ENCODE measurements around the gene ASCL3. TPM values are rescaled to one million over a fixed set of nuclear protein-coding genes. Genes with fewer than 3 reads are reported as not detected.
"Not testable (repeated sequence)": the region's sequence is repeated elsewhere in the genome, so short reads cannot be mapped to it uniquely, and the experiment has no call there.

Gene ASCL3
- polyA plus RNA-seq, 4 donors, result 0.16 TPM; not detected in 3

DNA sequence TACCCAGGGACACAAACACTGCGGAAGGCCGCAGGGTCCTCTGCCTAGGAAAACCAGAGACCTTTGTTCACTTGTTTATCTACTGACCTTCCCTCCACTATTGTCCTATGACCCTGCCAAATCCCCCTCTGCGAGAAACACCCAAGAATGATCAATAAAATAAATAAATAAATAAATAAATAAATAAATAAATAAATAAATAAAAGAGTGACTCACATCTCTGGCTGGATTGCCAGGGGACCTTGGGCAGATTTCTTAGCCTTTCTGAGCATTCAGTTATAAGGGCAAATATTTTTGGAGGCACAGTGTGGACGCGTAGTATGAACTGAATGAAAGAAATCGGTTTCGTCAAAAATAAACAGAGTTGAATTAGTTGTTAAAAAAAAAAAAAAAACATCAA, 36.5 kb upstream of the ASCL3 start:
- 84 to 95% (median 86%) methylated on average over 4 to 5 of the region's 7 CpGs for WGBS, 3 donors
- FAIRE-seq; H3K9me3 ChIP-seq (ENCODE audit: control insufficient read depth in 2 of 2, insufficient read depth in 1 of 2, low read depth in 1 of 2, low read length in 1 of 2): not testable (repeated sequence)

DNA sequence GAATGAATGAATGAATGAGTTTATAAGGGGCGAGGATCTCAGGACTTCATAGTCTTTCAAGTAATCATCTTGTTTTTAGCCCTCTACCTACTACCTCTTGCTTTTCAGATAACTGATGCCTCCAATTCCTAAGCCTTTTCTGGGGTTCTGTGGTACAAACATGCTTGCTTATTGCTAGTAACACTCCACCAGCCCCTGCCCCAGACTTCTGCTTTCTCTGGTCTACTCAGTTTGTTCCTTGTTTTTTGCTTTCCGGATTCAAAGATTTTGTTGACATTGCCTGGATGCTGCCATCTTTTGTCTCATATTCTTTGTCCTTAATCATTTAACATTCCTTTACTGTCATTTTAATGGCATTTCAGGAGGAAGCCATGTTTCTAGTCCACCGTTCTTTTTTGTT, 30.3 kb upstream of the ASCL3 start:
- FAIRE-seq, result no peak
- no peaks in the 10 kb centered on the region for H3K9me3 ChIP-seq (ENCODE audit: control insufficient read depth in 2 of 2, insufficient read depth in 1 of 2, low read depth in 1 of 2, low read length in 1 of 2)
- 75 to 84% (median 80%) methylated on average over 3 of the region's 3 CpGs for WGBS, 3 donors

More for the DNA sequence above, 36.5 kb upstream of the ASCL3 start:
- not testable (repeated sequence) for H3K27ac ChIP-seq (ENCODE audit: low read depth in 1 of 3, low read length in 2 of 3); DNase-seq; H3K4me1 ChIP-seq (ENCODE audit: control insufficient read depth in 3 of 3, insufficient read depth in 2 of 3, low read depth in 1 of 3, low read length in 2 of 3); H3K27me3 ChIP-seq (ENCODE audit: control insufficient read depth in 3 of 3, insufficient read depth in 3 of 3, low read length in 3 of 3); H3K4me3 ChIP-seq (ENCODE audit: low read depth in 1 of 3, low read length in 3 of 3); H3K36me3 ChIP-seq (ENCODE audit: control insufficient read depth in 3 of 3, insufficient read depth in 2 of 3, low read depth in 1 of 3, low read length in 3 of 3)

DNA sequence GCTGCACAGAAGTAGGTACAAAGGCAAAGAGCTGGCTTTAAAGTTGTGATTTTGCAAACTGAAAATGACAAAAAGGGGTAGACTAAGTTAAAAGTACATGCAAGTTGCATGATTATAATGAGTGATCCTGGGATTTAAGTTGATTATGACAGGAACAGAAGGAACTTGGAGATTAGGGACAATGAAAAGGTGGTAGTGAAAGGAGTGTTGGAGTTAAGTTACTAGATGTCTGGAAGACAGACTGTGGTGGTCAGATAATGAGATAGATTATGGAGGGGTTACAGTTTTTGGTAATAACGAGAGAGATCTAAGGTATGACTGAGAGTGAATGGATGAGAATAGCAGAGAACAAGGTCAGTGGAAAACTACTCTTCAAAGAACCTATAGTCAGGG, 29.1 kb upstream of the ASCL3 start:
- WGBS, 3 donors, result 78 to 89% (median 80%) methylated on average over 1 of the region's 1 CpG
- FAIRE-seq (no peak), DNase-seq (no peak)
- H3K36me3 ChIP-seq (ENCODE audit: control insufficient read depth in 3 of 3, insufficient read depth in 2 of 3, low read depth in 1 of 3, low read length in 3 of 3), result peaks cover 0 to 6% (median 0%) of the 10 kb centered on the region in 3 donors
- H3K27me3 ChIP-seq (ENCODE audit: control insufficient read depth in 3 of 3, insufficient read depth in 3 of 3, low read length in 3 of 3), result no peaks in the 10 kb centered on the region
- no peak overlapping the region for H3K27ac ChIP-seq (ENCODE audit: low read depth in 1 of 3, low read length in 2 of 3)
- no peaks in the 10 kb centered on the region for H3K9me3 ChIP-seq (ENCODE audit: control insufficient read depth in 2 of 2, insufficient read depth in 1 of 2, low read depth in 1 of 2, low read length in 1 of 2)
- H3K4me1 ChIP-seq (ENCODE audit: control insufficient read depth in 3 of 3, insufficient read depth in 2 of 3, low read depth in 1 of 3, low read length in 2 of 3), result no peaks in the 10 kb centered on the region
- no peak overlapping the region for H3K4me3 ChIP-seq (ENCODE audit: low read depth in 1 of 3, low read length in 3 of 3)

More for the DNA sequence above, 30.3 kb upstream of the ASCL3 start:
- Histone ChIP-seq H3K27ac (ENCODE audit: low read depth in 1 of 3, low read length in 2 of 3) (no peak overlapping the region), H3K36me3 (ENCODE audit: control insufficient read depth in 3 of 3, insufficient read depth in 2 of 3, low read depth in 1 of 3, low read length in 3 of 3) (no peaks in the 10 kb centered on the region), H3K27me3 (ENCODE audit: control insufficient read depth in 3 of 3, insufficient read depth in 3 of 3, low read length in 3 of 3) (no peaks in the 10 kb centered on the region), H3K4me3 (ENCODE audit: low read depth in 1 of 3, low read length in 3 of 3) (no peak overlapping the region), H3K4me1 (ENCODE audit: control insufficient read depth in 3 of 3, insufficient read depth in 2 of 3, low read depth in 1 of 3, low read length in 2 of 3) (no peaks in the 10 kb centered on the region)
- no peak for DNase-seq

DNA sequence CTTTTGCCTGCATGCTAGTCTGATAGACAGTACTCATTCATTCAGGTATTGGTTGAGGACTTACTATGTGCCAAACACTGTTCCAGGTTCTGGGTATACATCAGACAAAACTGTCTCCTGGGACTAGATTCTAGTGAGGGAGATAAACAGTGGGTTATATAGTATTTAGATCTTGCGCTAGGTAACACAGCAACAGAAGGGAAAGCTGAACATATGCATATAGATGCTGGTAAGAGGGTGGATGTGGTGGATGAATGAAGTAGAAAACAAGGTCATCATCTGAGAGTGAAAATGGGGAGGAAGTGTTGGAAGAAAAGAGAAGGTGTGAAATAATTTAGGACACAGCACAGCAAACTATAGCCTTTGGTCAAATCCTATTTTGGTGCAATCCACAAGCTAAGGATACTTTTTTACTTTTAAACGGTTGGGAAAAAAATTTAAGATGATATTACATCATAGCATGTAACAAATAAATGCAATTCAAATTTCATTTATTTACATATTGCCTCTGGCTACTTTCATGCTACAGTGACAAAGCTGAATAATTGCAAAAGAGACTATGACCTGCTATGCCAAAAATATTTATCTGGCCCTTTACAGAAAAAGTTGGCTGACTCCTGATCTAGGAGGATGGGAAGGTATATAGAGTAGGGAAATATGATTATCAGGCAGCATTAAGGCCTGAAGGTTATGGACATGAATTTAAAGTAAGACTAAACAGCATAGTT, 28.5 kb upstream of the ASCL3 start:
- no peak for FAIRE-seq
- Histone ChIP-seq H3K27me3 (ENCODE audit: control insufficient read depth in 3 of 3, insufficient read depth in 3 of 3, low read length in 3 of 3) (no peaks in the 10 kb centered on the region), H3K9me3 (ENCODE audit: control insufficient read depth in 2 of 2, insufficient read depth in 1 of 2, low read depth in 1 of 2, low read length in 1 of 2) (no peaks in the 10 kb centered on the region), H3K4me3 (ENCODE audit: low read depth in 1 of 3, low read length in 3 of 3) (no peak overlapping the region), H3K27ac (ENCODE audit: low read depth in 1 of 3, low read length in 2 of 3) (no peak overlapping the region), H3K36me3 (ENCODE audit: control insufficient read depth in 3 of 3, insufficient read depth in 2 of 3, low read depth in 1 of 3, low read length in 3 of 3) (peaks cover 0 to 6% (median 0%) of the 10 kb centered on the region in 3 donors), H3K4me1 (ENCODE audit: control insufficient read depth in 3 of 3, insufficient read depth in 2 of 3, low read depth in 1 of 3, low read length in 2 of 3) (no peaks in the 10 kb centered on the region)
- no peak for DNase-seq
- 81 to 88% (median 82%) methylated on average over 2 of the region's 2 CpGs for WGBS, 3 donors

- no peak overlapping the region for H3K4me3 ChIP-seq (ENCODE audit: low read depth in 1 of 3, low read length in 3 of 3)
- H3K27me3 ChIP-seq (ENCODE audit: control insufficient read depth in 3 of 3, insufficient read depth in 3 of 3, low read length in 3 of 3), result no peaks in the 10 kb centered on the region
- no peak for FAIRE-seq
- H3K4me1 ChIP-seq (ENCODE audit: control insufficient read depth in 3 of 3, insufficient read depth in 2 of 3, low read depth in 1 of 3, low read length in 2 of 3), result peaks cover 0 to 11% (median 6%) of the 10 kb centered on the region in 3 donors
- H3K9me3 ChIP-seq (ENCODE audit: control insufficient read depth in 2 of 2, insufficient read depth in 1 of 2, low read depth in 1 of 2, low read length in 1 of 2), result no peaks in the 10 kb centered on the region
- H3K36me3 ChIP-seq (ENCODE audit: control insufficient read depth in 3 of 3, insufficient read depth in 2 of 3, low read depth in 1 of 3, low read length in 3 of 3), result peaks cover 0 to 6% (median 0%) of the 10 kb centered on the region in 3 donors
- DNase-seq, result no peak
- 81 to 91% (median 88%) methylated on average over 7 to 8 of the region's 8 CpGs for WGBS, 3 donors
- H3K27ac ChIP-seq (ENCODE audit: low read depth in 1 of 3, low read length in 2 of 3), result no peak overlapping the region
These were observed 24.4 kb upstream of the ASCL3 start for GRCh38 chr11:8967184-8967583.

DNA sequence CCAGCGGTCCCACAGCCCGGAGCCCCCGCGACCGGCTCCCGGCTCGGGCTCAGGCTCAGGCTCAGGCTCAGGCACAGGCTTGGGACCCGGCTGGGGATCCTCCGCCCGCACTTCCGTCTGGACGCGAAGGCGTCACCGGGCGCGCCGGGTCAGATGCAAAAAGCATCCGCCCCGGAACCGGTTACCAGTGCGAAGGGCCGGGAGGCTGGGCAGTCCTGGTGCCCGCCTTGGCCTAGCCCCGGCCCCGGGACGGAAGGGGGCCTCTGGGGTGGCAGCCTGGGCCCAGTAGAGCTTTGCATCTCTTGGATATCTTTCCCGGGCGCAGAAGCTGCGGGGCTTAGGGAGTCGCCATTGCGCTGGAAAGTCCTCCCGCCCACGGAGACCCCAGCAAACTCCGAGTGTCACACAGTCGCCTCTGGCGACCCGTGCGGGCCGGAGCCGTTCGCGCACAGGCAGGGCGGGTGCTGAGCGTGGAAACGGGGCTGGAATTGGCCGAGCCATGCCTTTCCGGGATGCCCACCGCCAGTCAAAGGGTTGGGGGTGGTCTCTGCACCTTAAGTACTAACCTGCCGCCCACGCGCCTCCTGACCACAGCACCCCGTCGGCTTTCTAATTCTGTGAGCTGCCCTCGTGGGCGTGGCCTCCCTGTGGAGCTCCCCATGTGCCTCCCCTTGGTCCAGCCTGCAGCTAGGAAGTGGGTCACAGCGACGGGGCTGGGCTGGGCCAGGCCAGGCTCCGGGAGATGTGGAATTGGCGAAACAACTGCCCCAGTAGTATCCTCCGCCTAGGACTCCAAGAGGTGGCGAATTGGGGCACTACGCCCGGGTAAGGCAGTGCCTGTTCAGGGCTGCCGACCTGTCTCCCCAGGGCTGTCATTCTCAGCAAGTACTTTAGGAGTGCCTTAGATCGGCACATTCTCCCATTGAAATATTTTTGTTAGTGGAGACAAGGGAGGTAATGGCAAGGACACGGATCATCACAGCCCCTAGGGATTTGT, 21.8 kb upstream of the ASCL3 start, which contains the start of gene TMEM9B:
Gene TMEM9B, minus strand, starts transcription at position 119 of the 997 bp plus-strand sequence. CDS start 129 bp downstream, outside the sequence.
- peak within 1 kb of the TSS; percentile 70 to 89 (median 73) for H3K4me3 ChIP-seq (ENCODE audit: low read depth in 1 of 3, low read length in 3 of 3)
- 0% methylated on average over 63 to 67 of the region's 67 CpGs for WGBS, 3 donors
- DNase-seq (peak; percentile 94 to 98), FAIRE-seq (no peak)
- H3K9me3 ChIP-seq (ENCODE audit: control insufficient read depth in 2 of 2, insufficient read depth in 1 of 2, low read depth in 1 of 2, low read length in 1 of 2), result no peaks in the 10 kb centered on the region
- H3K27me3 ChIP-seq (ENCODE audit: control insufficient read depth in 3 of 3, insufficient read depth in 3 of 3, low read length in 3 of 3), result no peaks in the 10 kb centered on the region
- peaks cover 0 to 6% (median 0%) of the 10 kb centered on the region in 3 donors for H3K36me3 ChIP-seq (ENCODE audit: control insufficient read depth in 3 of 3, insufficient read depth in 2 of 3, low read depth in 1 of 3, low read length in 3 of 3)
- peak within 1 kb of the TSS; percentile 96 to 99 (median 96) for H3K27ac ChIP-seq (ENCODE audit: low read depth in 1 of 3, low read length in 2 of 3)
- H3K4me1 ChIP-seq (ENCODE audit: control insufficient read depth in 3 of 3, insufficient read depth in 2 of 3, low read depth in 1 of 3, low read length in 2 of 3), result peaks cover 0 to 16% (median 6%) of the 10 kb centered on the region in 3 donors

DNA sequence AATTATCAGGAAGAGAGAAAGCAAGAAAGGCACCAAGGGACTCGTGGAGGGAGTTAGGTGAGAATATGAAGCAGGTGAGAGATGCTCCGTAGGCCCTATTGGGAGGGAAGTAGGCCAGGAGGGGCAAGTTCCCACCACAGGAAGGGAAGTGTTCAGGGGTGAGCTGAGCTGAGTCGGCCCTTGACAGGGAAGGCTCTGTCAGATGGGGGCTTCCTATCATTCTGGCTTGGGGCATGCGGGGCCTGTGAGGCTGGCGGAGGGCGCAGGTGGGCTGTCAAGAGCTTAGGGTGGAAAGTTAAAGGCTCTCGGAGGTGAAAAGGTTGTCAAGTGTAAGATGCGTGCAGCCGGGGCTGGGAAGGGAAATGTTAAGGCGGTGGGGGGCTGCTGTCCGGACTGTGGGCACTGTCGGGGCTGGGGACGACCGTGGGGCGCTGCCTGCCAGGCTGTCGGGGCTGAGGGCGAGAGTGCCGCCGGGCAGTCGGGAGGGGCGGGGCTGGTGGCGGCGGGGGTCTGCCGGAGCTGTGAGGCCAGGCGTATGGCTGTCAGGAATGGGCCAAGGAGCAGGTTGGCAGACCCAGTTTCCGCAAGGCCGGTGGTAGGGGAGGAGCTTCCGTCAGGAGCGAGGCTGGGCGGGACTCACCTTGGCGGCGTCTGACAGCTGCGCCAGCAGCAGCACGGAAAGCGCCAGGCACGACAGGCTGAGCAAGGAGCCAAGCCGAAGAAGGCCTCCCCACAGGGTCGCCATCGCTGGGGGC, 20.9 kb upstream of the ASCL3 start:
- peak overlapping the region; percentile 96 to 99 (median 96) for H3K27ac ChIP-seq (ENCODE audit: low read depth in 1 of 3, low read length in 2 of 3)
- 0 to 2% (median 2%) methylated on average over 28 to 39 of the region's 39 CpGs for WGBS, 3 donors
- peak overlapping the region; percentile 70 to 89 (median 73) for H3K4me3 ChIP-seq (ENCODE audit: low read depth in 1 of 3, low read length in 3 of 3)
- DNase-seq (peak in 1 of 2 donors; percentile 89), FAIRE-seq (no peak)
- H3K36me3 ChIP-seq (ENCODE audit: control insufficient read depth in 3 of 3, insufficient read depth in 2 of 3, low read depth in 1 of 3, low read length in 3 of 3), result peaks cover 0 to 6% (median 0%) of the 10 kb centered on the region in 3 donors
- H3K9me3 ChIP-seq (ENCODE audit: control insufficient read depth in 2 of 2, insufficient read depth in 1 of 2, low read depth in 1 of 2, low read length in 1 of 2), result no peaks in the 10 kb centered on the region
- H3K4me1 ChIP-seq (ENCODE audit: control insufficient read depth in 3 of 3, insufficient read depth in 2 of 3, low read depth in 1 of 3, low read length in 2 of 3), result peaks cover 0 to 23% (median 6%) of the 10 kb centered on the region in 3 donors
- H3K27me3 ChIP-seq (ENCODE audit: control insufficient read depth in 3 of 3, insufficient read depth in 3 of 3, low read length in 3 of 3), result no peaks in the 10 kb centered on the region
